Neural cell (in vitro differentiated cells): ENCODE data around the gene MGAT4A. TPM values are rescaled to one million over a fixed set of nuclear protein-coding genes. Genes with fewer than 3 reads are reported as not detected.

Experiments used
- H2AFZ ChIP-seq: fragments of 200-600, 300-800 bp; sonication (generic), shearing (Covaris generic); 2 replicates; pipeline ENCODE4 v1.6.0; 2014; ENCODE audit warnings: low read depth, mild to moderate bottlenecking, antibody characterized with exemption, low read length, moderate library complexity
- H3F3A ChIP-seq: fragments of 200-600 bp; shearing (Covaris generic); 2 replicates; pipeline ENCODE4 v1.6.1; 2016; ENCODE audit warnings: mild to moderate bottlenecking, moderate library complexity, mixed read lengths, antibody characterized with exemption, low read length; ENCODE audit not compliant: insufficient read depth, poor library complexity, severe bottlenecking
- H3K27ac ChIP-seq: fragments of 200-600, 300-800 bp; sonication (generic), shearing (Covaris generic); 2 replicates; pipeline ENCODE4 v1.5.1; 2014; ENCODE audit warnings: mild to moderate bottlenecking, low read length, moderate library complexity
- H3K27me3 ChIP-seq: fragments of 300-800, 200-600 bp; sonication (generic), shearing (Covaris generic); 2 replicates; pipeline ENCODE4 v1.6.0; 2014; ENCODE audit warnings: mild to moderate bottlenecking, low read depth, low read length, moderate library complexity; ENCODE audit not compliant: insufficient read depth
- H3K36me3 ChIP-seq: fragments of 300-800, 200-600 bp; sonication (generic), shearing (Covaris generic); 2 replicates; pipeline ENCODE4 v1.5.1; 2014; ENCODE audit warnings: mild to moderate bottlenecking, antibody characterized with exemption, low read length, moderate library complexity; ENCODE audit not compliant: insufficient read depth
- H3K4me2 ChIP-seq: fragments of 300-800, 200-600 bp; sonication (generic), shearing (Covaris generic); 2 replicates; pipeline ENCODE4 v1.6.0; 2014; ENCODE audit warnings: mild to moderate bottlenecking, low read length
- H3K4me3 ChIP-seq: fragments of 300-800, 200-600 bp; sonication (generic), shearing (Covaris generic); 2 replicates; pipeline ENCODE4 v1.5.1; 2014; ENCODE audit warnings: mild to moderate bottlenecking, low read length, moderate library complexity
- H3K79me2 ChIP-seq: fragments of 200-600 bp; shearing (Covaris generic); replicated peaks from 2 replicates; pipeline ENCODE4 v1.6.0; 2014; ENCODE audit warnings: mild to moderate bottlenecking, low read length, moderate library complexity; ENCODE audit not compliant: insufficient read depth
- H3K9ac ChIP-seq: fragments of 300-800, 200-600 bp; sonication (generic), shearing (Covaris generic); 2 replicates; pipeline ENCODE4 v1.6.1; 2016; ENCODE audit warnings: mild to moderate bottlenecking, low read length, mixed read lengths
- H3K9me2 ChIP-seq: fragments of 200-600 bp; shearing (Covaris generic); 2 replicates; pipeline ENCODE4 v1.6.1; 2016; ENCODE audit warnings: mild to moderate bottlenecking, low read length, mixed read lengths; ENCODE audit not compliant: insufficient read depth
- H3K9me3 ChIP-seq: fragments of 200-600, 300-800 bp; sonication (generic), shearing (Covaris generic); 2 replicates; pipeline ENCODE4 v1.6.1; 2016; ENCODE audit warnings: mild to moderate bottlenecking, mixed run types, low read length, moderate library complexity, mixed read lengths
- H4K20me1 ChIP-seq: fragments of 200-600 bp; shearing (Covaris generic); 2 replicates; pipeline ENCODE4 v1.6.1; 2016; ENCODE audit warnings: mild to moderate bottlenecking, mixed run types; ENCODE audit not compliant: insufficient read depth
- CTCF ChIP-seq: fragments of 450-650 bp; IDR thresholded peaks from 2 replicates; pipeline ENCODE4 v1.5.1; 2014; ENCODE audit warnings: antibody characterized with exemption, mild to moderate bottlenecking, moderate library complexity; ENCODE audit not compliant: poor library complexity, severe bottlenecking
- EP300 ChIP-seq: fragments of 450-650 bp; conservative IDR thresholded peaks from 2 replicates; pipeline ENCODE4 v1.6.1; 2014; ENCODE audit warnings: antibody characterized with exemption, mild to moderate bottlenecking, moderate library complexity; ENCODE audit not compliant: poor library complexity, severe bottlenecking
- MXI1 ChIP-seq: fragments of 450-650 bp; conservative IDR thresholded peaks from 2 replicates; pipeline ENCODE4 v1.6.1; 2014; ENCODE audit warnings: antibody characterized with exemption, mild to moderate bottlenecking; ENCODE audit not compliant: poor library complexity, severe bottlenecking
- POLR2AphosphoS5 ChIP-seq: IDR thresholded peaks from 2 replicates; pipeline ENCODE4 v1.6.1; 2012
- RAD21 ChIP-seq: fragments of 450-650 bp; conservative IDR thresholded peaks from 2 replicates; pipeline ENCODE4 v1.6.1; 2014; ENCODE audit warnings: antibody characterized with exemption, mild to moderate bottlenecking, moderate library complexity
- TAF1 ChIP-seq: IDR thresholded peaks from 2 replicates; pipeline ENCODE4 v1.6.1; 2012; ENCODE audit warnings: low read depth
- polyA plus RNA-seq: library from polyadenylated mRNA; depleted of rRNA; stranded (reverse); fragments of >200 nt; gene quantifications from 2 replicates; pipeline ENCODE4 v1.2.3, GENCODE V29; 2014
- TF ChIP-seq, protein P1 (sequence below): IDR thresholded peaks from 2 replicates; pipeline ENCODE4 v1.6.1; 2012; ENCODE audit warnings: borderline replicate concordance

Gene MGAT4A
- polyA plus RNA-seq, 1 donor from 2014 or later: 54.8 TPM

DNA sequence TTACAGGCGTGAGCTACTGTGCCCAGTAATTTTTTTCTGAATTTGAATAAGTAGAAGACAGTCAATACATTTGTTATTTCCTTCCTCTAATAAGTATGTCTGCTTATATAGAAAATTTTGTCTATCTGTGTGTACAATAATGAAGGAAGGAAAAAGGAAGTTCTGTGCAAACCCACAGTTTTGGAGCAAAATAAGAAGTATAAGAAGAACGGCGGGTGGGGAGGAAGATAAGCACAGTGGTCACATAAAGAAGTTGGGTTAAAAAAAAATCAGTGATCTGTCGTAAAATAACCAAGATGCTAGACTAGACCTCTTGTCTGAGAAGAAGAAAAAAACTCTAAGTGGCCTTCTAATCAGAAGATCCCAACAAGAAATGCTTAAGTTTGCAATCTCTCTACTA, 20.2 kb downstream of the MGAT4A start:
- H3K27ac ChIP-seq: no peak overlapping the region
- TF ChIP-seq RAD21 (no peak), EP300 (no peak), CTCF (no peak), MXI1 (no peak)
- TF ChIP-seq, protein P1, sequence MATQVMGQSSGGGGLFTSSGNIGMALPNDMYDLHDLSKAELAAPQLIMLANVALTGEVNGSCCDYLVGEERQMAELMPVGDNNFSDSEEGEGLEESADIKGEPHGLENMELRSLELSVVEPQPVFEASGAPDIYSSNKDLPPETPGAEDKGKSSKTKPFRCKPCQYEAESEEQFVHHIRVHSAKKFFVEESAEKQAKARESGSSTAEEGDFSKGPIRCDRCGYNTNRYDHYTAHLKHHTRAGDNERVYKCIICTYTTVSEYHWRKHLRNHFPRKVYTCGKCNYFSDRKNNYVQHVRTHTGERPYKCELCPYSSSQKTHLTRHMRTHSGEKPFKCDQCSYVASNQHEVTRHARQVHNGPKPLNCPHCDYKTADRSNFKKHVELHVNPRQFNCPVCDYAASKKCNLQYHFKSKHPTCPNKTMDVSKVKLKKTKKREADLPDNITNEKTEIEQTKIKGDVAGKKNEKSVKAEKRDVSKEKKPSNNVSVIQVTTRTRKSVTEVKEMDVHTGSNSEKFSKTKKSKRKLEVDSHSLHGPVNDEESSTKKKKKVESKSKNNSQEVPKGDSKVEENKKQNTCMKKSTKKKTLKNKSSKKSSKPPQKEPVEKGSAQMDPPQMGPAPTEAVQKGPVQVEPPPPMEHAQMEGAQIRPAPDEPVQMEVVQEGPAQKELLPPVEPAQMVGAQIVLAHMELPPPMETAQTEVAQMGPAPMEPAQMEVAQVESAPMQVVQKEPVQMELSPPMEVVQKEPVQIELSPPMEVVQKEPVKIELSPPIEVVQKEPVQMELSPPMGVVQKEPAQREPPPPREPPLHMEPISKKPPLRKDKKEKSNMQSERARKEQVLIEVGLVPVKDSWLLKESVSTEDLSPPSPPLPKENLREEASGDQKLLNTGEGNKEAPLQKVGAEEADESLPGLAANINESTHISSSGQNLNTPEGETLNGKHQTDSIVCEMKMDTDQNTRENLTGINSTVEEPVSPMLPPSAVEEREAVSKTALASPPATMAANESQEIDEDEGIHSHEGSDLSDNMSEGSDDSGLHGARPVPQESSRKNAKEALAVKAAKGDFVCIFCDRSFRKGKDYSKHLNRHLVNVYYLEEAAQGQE: no peak
- H3K79me2 ChIP-seq: no peaks in the 10 kb centered on the region
- no peaks in the 10 kb centered on the region for H3F3A ChIP-seq
- H3K9me2 ChIP-seq: no peaks in the 10 kb centered on the region
- H4K20me1 ChIP-seq: no peaks in the 10 kb centered on the region
- no peak overlapping the region for H2AFZ ChIP-seq
- H3K4me3 ChIP-seq: no peak overlapping the region
- H3K9me3 ChIP-seq: no peaks in the 10 kb centered on the region
- H3K36me3 ChIP-seq: no peaks in the 10 kb centered on the region
- no peak overlapping the region for H3K9ac ChIP-seq
- H3K27me3 ChIP-seq: no peaks in the 10 kb centered on the region
- no peak overlapping the region for H3K4me2 ChIP-seq

GRCh38 chr2:98709535-98709934, 21.4 kb downstream of the MGAT4A start:
- TF ChIP-seq POLR2AphosphoS5 (no peak), TAF1 (no peak)
- TF ChIP-seq, protein P1: no peak

More at GRCh38 chr2:98709535-98709934, 21.4 kb downstream of the MGAT4A start:
- Histone ChIP-seq H3K9me2 (no peaks in the 10 kb centered on the region), H3K9ac (no peak overlapping the region), H3F3A (no peaks in the 10 kb centered on the region), H3K4me3 (no peak overlapping the region), H2AFZ (no peak overlapping the region), H3K27ac (no peak overlapping the region), H3K36me3 (no peaks in the 10 kb centered on the region), H3K27me3 (no peaks in the 10 kb centered on the region), H4K20me1 (no peaks in the 10 kb centered on the region), H3K9me3 (no peaks in the 10 kb centered on the region), H3K4me2 (no peak overlapping the region), H3K79me2 (no peaks in the 10 kb centered on the region)
